AG10803 (cell line): Measurements from ENCODE around the gene HIRA.

Experiments used
- DNase-seq: peaks from one replicate; pipeline ENCODE4 v3.0.0; 2010; ENCODE audit warnings: low read depth
- H3K4me3 ChIP-seq: 2 replicates; pipeline ENCODE4 v1.5.1; 2011; ENCODE audit warnings: mild to moderate bottlenecking, low read length, control low read depth
- TF ChIP-seq, protein P1 (sequence below): conservative IDR thresholded peaks from 2 replicates; pipeline ENCODE4 v1.5.1; 2011; ENCODE audit warnings: mild to moderate bottlenecking, low read length, control low read depth, inconsistent platforms

HIRA gene

DNA sequence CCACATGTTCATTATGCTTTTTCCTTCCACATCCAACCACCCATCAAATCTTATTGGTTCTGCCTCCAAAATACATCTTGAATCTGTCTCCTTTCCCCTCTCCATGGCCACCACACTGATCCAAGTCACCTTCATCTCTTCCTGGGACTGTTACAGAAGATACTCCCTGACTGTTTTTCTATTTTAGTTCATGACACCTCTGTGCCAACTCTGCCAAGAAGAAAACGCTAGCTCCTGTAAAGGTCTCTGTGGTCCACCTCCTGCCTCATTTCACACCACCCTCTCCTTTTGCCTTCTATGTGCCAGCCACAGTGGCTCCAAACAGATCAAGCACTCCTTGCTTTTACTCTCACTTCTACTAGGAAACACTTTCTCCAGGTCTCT lies 81.1 kb downstream of the HIRA start:
- TF ChIP-seq, protein P1, sequence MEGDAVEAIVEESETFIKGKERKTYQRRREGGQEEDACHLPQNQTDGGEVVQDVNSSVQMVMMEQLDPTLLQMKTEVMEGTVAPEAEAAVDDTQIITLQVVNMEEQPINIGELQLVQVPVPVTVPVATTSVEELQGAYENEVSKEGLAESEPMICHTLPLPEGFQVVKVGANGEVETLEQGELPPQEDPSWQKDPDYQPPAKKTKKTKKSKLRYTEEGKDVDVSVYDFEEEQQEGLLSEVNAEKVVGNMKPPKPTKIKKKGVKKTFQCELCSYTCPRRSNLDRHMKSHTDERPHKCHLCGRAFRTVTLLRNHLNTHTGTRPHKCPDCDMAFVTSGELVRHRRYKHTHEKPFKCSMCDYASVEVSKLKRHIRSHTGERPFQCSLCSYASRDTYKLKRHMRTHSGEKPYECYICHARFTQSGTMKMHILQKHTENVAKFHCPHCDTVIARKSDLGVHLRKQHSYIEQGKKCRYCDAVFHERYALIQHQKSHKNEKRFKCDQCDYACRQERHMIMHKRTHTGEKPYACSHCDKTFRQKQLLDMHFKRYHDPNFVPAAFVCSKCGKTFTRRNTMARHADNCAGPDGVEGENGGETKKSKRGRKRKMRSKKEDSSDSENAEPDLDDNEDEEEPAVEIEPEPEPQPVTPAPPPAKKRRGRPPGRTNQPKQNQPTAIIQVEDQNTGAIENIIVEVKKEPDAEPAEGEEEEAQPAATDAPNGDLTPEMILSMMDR = no peak
- no peak for DNase-seq
- H3K4me3 ChIP-seq = no peak overlapping the region

DNA sequence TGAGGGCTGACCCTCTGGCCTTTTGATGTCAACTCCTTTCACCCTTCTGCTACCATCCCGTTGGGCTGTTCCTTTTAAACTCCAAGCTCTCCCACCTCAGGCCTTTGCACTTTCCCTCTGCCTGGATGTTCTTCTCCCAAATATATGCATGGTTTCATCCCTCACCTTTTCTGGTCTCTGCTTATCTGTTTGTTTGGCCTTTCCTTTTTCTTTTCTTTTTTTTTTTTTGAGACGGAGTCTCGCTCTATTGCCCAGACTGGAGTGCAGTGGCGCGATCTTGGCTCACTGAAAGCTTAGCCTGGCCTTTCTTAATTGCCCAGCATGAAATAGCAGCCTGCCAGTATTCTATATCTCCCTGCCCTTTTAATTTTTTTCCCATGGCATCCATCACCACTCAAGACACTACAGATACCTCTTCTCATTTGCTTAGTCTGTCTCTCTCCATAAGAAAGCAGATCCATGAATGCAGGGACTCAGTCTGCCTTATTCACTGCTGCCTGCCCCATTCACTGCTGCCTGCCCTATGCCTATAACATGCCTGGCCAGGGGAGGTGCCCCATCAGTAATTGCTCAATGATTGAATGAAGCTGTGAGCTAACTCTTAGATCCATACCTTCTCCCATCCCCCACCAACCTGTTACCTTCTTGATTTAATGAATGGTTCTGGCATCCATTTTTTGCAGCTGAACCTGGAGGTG lies 81.6 kb downstream of the HIRA start:
- TF ChIP-seq, protein P1 = no peak
- H3K4me3 ChIP-seq = no peak overlapping the region
- no peak for DNase-seq

DNA sequence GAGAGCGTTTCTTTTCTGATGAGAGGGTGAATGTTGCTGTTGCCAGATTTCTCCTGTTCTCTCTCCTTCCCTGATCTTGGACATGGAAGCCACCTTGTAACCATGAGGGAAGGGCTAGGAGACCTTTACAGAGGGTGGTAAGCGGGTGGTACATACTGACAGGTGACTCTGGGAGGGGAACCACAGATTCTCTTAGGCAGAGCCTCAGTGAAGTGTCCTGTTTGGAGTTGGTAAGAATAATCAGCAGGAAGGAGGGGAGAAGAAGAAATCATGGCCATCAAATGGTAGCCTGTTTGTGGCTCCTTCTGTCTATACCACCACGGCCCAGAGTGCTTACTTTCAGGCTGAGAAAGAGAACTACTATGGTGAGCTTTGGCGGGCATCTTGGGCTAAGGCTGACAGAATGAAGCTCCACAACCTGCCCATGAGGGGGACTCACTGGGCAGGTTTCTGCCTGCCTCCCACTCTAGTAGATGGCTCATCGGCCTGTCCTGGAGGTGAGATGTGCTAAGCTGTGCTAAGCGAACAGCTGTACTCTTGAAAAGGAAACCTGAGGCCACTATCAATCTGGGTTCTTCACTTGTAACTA lies 84.8 kb downstream of the HIRA start:
- no peak overlapping the region for H3K4me3 ChIP-seq
- TF ChIP-seq, protein P1 = no peak
- DNase-seq = no peak

DNA sequence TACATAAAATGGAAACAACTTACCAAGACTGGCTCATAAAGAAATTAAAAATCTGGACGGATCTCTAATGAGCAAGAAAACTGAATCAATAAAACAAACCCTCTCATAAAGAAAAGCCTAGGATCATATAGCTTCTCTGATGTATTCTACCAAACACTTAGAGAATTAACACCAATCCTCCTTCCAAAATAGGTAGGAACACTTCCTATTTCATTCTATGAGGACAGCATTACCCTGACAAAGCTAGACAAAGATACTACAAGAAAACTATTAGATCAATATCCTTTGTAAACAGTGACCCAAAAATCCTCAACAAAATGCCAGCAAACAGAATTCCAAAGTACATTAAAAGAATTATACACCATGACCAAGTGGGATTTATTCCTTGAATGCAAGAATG lies 87.1 kb downstream of the HIRA start:
- TF ChIP-seq, protein P1 = no peak
- DNase-seq = no peak
- H3K4me3 ChIP-seq = no peak overlapping the region

DNA sequence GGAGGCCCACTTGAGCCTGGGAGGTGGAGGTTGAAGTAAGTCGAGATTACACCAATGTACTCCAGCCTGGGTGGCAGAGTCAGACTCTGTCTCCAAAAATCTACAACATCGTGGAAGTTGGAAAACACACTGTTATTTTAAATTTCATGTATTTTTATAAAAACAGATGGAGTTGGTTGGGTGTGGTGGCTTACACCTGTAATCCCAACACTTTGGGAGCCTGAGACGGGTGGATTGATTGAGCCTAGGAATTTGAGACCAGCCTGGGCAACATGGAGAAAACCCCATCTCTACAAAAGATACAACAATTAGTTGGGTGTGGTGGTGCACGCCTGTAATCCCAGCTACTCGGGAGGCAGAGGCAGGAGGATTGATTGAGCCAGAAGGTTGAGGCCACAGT lies 88.1 kb downstream of the HIRA start:
- no peak overlapping the region for H3K4me3 ChIP-seq
- DNase-seq = no peak
- TF ChIP-seq, protein P1 = no peak

DNA sequence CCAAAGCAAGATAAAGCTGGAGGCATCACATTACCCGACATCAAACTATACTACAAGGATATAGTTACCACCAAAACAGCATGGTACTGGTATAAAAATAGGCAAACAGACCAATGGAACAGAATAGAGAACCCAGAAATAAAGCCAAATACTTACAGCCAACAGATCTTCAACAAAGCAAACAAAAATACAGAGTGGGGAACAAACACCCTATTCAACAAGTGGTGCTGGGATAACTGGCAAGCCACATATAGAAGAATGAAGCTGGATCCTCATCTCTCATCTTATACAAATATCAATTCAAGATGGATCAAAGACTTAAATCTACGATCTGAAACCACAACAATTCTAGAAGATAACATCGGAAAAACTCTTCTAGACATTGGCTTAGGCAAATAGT lies 90.0 kb downstream of the HIRA start:
- TF ChIP-seq, protein P1 = no peak
- H3K4me3 ChIP-seq = no peak overlapping the region
- no peak for DNase-seq

DNA sequence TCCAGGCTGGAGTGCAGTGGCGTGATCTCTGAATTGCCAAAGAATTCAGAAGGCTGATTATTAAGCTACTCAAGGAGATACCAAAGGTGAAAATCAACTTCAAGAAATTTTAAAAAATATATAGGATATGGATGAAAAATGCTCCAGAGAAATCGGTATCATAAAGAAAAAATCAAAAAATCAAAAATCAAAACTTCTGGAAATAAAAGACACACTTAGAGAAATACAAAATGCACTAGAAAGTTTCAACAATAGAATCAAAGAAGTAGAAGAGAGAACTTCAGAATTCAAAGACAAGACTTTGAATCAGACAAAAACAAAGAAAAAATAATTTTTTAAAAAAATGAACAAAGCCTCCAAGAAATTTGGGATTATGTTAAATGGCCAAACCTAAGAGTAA lies 94.4 kb downstream of the HIRA start:
- H3K4me3 ChIP-seq = no peak overlapping the region
- DNase-seq = no peak
- TF ChIP-seq, protein P1 = no peak
